HepG2 (cell line): ENCODE data around the gene NAPB. TPM values are rescaled to one million over a fixed set of nuclear protein-coding genes. Genes with fewer than 3 reads are reported as not detected.

Experiments
- ARID2 ChIP-seq: sonication (generic); formaldehyde crosslinking; IDR thresholded peaks from 2 replicates; pipeline ENCODE4 v1.8.1; 2022; ENCODE audit warnings: mild to moderate bottlenecking, missing genetic modification reagents, borderline replicate concordance
- FOXO1 ChIP-seq: sonication (generic); formaldehyde crosslinking; IDR thresholded peaks from 2 replicates; pipeline ENCODE4 v1.4.0; 2020; ENCODE audit warnings: missing genetic modification reagents
- HES4 ChIP-seq: sonication (generic); formaldehyde crosslinking; IDR thresholded peaks from 2 replicates; pipeline ENCODE4 v1.9.0; 2021; ENCODE audit warnings: mild to moderate bottlenecking, missing genetic modification reagents, borderline replicate concordance
- NFRKB ChIP-seq: fragments of 450-650 bp; IDR thresholded peaks from 2 replicates; pipeline ENCODE4 v1.6.1; 2017
- NR1H2 ChIP-seq: sonication (generic); formaldehyde crosslinking; IDR thresholded peaks from 2 replicates; pipeline ENCODE4 v1.8.1; 2022; ENCODE audit warnings: low read depth, missing genetic modification reagents, borderline replicate concordance
- PBX3 ChIP-seq: sonication (generic); formaldehyde crosslinking; IDR thresholded peaks from 2 replicates; pipeline ENCODE4 v1.8.1; 2023; ENCODE audit warnings: missing genetic modification reagents, inconsistent platforms, borderline replicate concordance
- ZEB1 ChIP-seq: IDR thresholded peaks from 2 replicates; pipeline ENCODE4 v1.6.1; 2012; ENCODE audit warnings: mild to moderate bottlenecking, low read depth, inconsistent platforms; ENCODE audit not compliant: insufficient replicate concordance
- ZFAT ChIP-seq: sonication (generic); formaldehyde crosslinking; conservative IDR thresholded peaks from 2 replicates; pipeline ENCODE4 v1.8.1; 2023; ENCODE audit warnings: missing genetic modification reagents, inconsistent platforms
- ZFP62 ChIP-seq: sonication (generic); formaldehyde crosslinking; IDR thresholded peaks from 2 replicates; pipeline ENCODE4 v1.4.0; 2020; ENCODE audit warnings: missing genetic modification reagents
- ZNF136 ChIP-seq: sonication (generic); formaldehyde crosslinking; IDR thresholded peaks from 2 replicates; pipeline ENCODE4 v1.8.1; 2022; ENCODE audit warnings: low read depth, mild to moderate bottlenecking, moderate library complexity, missing genetic modification reagents
- ZNF30 ChIP-seq: sonication (generic); formaldehyde crosslinking; IDR thresholded peaks from 2 replicates; pipeline ENCODE4 v1.5.0; 2020; ENCODE audit warnings: mild to moderate bottlenecking, missing genetic modification reagents
- ZNF891 ChIP-seq: sonication (generic); formaldehyde crosslinking; IDR thresholded peaks from 2 replicates; pipeline ENCODE4 v1.5.0; 2020; ENCODE audit warnings: mild to moderate bottlenecking, missing genetic modification reagents
- ZSCAN20 ChIP-seq: sonication (generic); formaldehyde crosslinking; IDR thresholded peaks from 2 replicates; pipeline ENCODE4 v1.4.0; 2020; ENCODE audit warnings: missing genetic modification reagents, mild to moderate bottlenecking, borderline replicate concordance
- polyA plus RNA-seq, 8 experiments: library from polyadenylated mRNA; depleted of rRNA in 3 of 8; stranded (reverse) in 7 of 8; unstranded in 1 of 8; fragments of >200 nt; fragmentation: Illumina TruSeq in 4 of 8; extraction: Trizol in 4 of 8; gene quantifications; 2 replicates each; pipeline versions ENCODE4 v1.2.1 to v1.2.3, GENCODE V29; 2011 to 2016; ENCODE audit warnings: low read depth in 4 of 8, missing spikeins in 1 of 8, mixed read lengths in 1 of 8; ENCODE audit not compliant: insufficient read depth in 1 of 8
- total RNA-seq, 5 experiments: library from RNA; depleted of rRNA; stranded (reverse); fragments of >200 nt; fragmentation: Illumina TruSeq; extraction: Trizol; gene quantifications; 2 replicates each; pipeline ENCODE4 v1.2.3, GENCODE V29; 2016; ENCODE audit warnings: low read depth in 1 of 5
- TF ChIP-seq, protein P1 (sequence below), 2 experiments: sonication (generic) in 1 of 2; formaldehyde crosslinking in 1 of 2; IDR thresholded peaks; 2 replicates each; pipeline versions ENCODE4 v1.6.1 to v1.9.0; 2014 to 2022; ENCODE audit warnings: antibody characterized with exemption in 1 of 2, borderline replicate concordance in 1 of 2, inconsistent platforms in 1 of 2, low read depth in 1 of 2, missing genetic modification reagents in 1 of 2
- TF ChIP-seq, protein P2 (sequence below): sonication (generic); formaldehyde crosslinking; IDR thresholded peaks from 2 replicates; pipeline ENCODE4 v1.8.1; 2023; ENCODE audit warnings: mild to moderate bottlenecking, missing genetic modification reagents, borderline replicate concordance
- TF ChIP-seq, protein P3 (sequence below): IDR thresholded peaks from 2 replicates; pipeline ENCODE4 v1.6.1; 2016; ENCODE audit warnings: mild to moderate bottlenecking
- TF ChIP-seq, protein P4 (sequence below): sonication (generic); formaldehyde crosslinking; IDR thresholded peaks from 2 replicates; pipeline ENCODE4 v1.5.1; 2020; ENCODE audit warnings: missing genetic modification reagents, mild to moderate bottlenecking, borderline replicate concordance

Gene NAPB
- total and polyA plus RNA-seq, 2 of the 13 experiments (the other 11 are each of a cell fraction or from before 2014, with no cell fraction given): 15.2 to 16.1 TPM

DNA sequence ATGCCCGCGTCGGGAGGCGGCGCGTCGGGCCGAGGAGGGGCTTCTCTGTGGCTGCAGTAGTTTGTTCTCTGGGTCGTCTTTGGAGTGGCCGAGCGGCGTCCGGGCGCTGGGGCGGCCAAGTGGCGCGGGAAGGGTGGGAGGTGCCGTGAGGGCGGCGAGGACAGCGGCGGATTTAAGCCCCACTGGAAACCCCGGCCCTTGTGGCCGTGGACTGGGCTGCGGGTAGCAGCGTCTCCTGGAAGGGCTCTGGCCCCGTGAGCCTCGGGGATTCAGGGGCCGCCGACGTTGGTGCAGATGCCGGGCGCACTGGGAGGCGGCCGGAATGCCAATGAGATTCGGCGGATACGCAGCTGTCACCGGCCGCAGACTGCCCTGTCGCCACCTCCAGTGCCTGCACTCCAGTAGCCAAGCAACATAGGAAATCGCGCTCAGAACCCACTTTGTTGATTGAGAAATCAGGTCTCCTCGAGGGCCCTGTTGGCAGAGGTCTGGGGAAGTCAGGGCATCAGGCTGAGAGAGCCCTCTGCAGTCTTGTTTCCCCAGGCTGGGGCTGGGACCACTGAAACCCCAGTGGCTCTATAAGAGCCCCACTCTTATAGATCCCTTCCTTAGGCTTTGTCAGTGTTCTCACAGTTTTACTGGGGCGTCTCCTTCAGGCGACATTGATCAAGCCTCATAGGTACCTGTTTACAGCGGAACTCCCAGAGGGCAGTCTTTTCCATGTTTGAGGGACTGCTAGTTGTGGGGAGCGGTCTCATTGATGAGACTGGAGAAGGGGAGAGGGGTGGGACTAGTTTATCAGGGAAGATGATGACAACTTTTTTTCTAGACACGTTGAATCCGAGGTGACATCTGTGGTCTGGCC is 58.7 kb downstream of the NAPB start (continued):
- TF ChIP-seq, protein P1, sequence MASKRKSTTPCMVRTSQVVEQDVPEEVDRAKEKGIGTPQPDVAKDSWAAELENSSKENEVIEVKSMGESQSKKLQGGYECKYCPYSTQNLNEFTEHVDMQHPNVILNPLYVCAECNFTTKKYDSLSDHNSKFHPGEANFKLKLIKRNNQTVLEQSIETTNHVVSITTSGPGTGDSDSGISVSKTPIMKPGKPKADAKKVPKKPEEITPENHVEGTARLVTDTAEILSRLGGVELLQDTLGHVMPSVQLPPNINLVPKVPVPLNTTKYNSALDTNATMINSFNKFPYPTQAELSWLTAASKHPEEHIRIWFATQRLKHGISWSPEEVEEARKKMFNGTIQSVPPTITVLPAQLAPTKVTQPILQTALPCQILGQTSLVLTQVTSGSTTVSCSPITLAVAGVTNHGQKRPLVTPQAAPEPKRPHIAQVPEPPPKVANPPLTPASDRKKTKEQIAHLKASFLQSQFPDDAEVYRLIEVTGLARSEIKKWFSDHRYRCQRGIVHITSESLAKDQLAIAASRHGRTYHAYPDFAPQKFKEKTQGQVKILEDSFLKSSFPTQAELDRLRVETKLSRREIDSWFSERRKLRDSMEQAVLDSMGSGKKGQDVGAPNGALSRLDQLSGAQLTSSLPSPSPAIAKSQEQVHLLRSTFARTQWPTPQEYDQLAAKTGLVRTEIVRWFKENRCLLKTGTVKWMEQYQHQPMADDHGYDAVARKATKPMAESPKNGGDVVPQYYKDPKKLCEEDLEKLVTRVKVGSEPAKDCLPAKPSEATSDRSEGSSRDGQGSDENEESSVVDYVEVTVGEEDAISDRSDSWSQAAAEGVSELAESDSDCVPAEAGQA (IDR thresholded peaks at IDR 0.05; ENCODE audit: low read depth): no peak
- TF ChIP-seq, protein P1 (CRISPR knock-in tag; IDR thresholded peaks at IDR 0.05; ENCODE audit: borderline replicate concordance): peak; percentile 74; the same call in 1 of the 2 replicates
- TF ChIP-seq ZEB1 (no peak), PBX3 (CRISPR knock-in tag) (no peak), ZSCAN20 (no peak), ZFP62 (CRISPR knock-in tag) (no peak), ZFAT (CRISPR knock-in tag) (peak; percentile 48; the same call in 1 of the 2 replicates), ZNF30 (0 out of 2 replicates have a peak, but pooled peaks have one; percentile 72), NFRKB (no peak), NR1H2 (CRISPR knock-in tag) (0 out of 2 replicates have a peak, but pooled peaks have one; percentile 28), HES4 (CRISPR knock-in tag) (0 out of 2 replicates have a peak, but pooled peaks have one; percentile 52), FOXO1 (CRISPR knock-in tag) (peak; percentile 40; the same call in 1 of the 2 replicates), ZNF891 (CRISPR knock-in tag) (no peak), ARID2 (CRISPR knock-in tag) (0 out of 2 replicates have a peak, but pooled peaks have one; percentile 32), ZNF136 (CRISPR knock-in tag) (no peak)
- TF ChIP-seq, protein P2, sequence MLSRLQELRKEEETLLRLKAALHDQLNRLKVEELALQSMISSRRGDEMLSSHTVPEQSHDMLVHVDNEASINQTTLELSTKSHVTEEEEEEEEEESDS: 0 out of 2 replicates have a peak, but pooled peaks have one; percentile 92
- TF ChIP-seq, protein P3, sequence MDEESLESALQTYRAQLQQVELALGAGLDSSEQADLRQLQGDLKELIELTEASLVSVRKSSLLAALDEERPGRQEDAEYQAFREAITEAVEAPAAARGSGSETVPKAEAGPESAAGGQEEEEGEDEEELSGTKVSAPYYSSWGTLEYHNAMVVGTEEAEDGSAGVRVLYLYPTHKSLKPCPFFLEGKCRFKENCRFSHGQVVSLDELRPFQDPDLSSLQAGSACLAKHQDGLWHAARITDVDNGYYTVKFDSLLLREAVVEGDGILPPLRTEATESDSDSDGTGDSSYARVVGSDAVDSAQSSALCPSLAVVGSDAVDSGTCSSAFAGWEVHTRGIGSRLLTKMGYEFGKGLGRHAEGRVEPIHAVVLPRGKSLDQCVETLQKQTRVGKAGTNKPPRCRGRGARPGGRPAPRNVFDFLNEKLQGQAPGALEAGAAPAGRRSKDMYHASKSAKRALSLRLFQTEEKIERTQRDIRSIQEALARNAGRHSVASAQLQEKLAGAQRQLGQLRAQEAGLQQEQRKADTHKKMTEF (CRISPR knock-in tag): no peak
- TF ChIP-seq, protein P4, sequence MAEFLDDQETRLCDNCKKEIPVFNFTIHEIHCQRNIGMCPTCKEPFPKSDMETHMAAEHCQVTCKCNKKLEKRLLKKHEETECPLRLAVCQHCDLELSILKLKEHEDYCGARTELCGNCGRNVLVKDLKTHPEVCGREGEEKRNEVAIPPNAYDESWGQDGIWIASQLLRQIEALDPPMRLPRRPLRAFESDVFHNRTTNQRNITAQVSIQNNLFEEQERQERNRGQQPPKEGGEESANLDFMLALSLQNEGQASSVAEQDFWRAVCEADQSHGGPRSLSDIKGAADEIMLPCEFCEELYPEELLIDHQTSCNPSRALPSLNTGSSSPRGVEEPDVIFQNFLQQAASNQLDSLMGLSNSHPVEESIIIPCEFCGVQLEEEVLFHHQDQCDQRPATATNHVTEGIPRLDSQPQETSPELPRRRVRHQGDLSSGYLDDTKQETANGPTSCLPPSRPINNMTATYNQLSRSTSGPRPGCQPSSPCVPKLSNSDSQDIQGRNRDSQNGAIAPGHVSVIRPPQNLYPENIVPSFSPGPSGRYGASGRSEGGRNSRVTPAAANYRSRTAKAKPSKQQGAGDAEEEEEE (CRISPR knock-in tag): 0 out of 2 replicates have a peak, but pooled peaks have one; percentile 66
